RWPE2 (cell line): ENCODE data around the gene MRPL9.
"Not testable (repeated sequence)": the region's sequence is repeated elsewhere in the genome, so short reads cannot be mapped to it uniquely, and the experiment has no call there.

Experiments used
- ATAC-seq: fragments of 200-7000 bp; cut with Tn5 transposase; 3 replicates; pipeline ENCODE4 v1.9.1; 2021; ENCODE audit warnings: low read depth
- DNase-seq: peaks from one replicate; pipeline ENCODE4 v3.0.0-alpha.2; 2020; ENCODE audit warnings: low spot score
- H3K27ac ChIP-seq: fragments of 450-650 bp; 2 replicates; pipeline ENCODE4 v1.5.1; 2017; ENCODE audit warnings: mild to moderate bottlenecking; ENCODE audit not compliant: poor library complexity, severe bottlenecking
- H3K27me3 ChIP-seq: fragments of 250-450 bp; sonication (Bioruptor Pico); 2 replicates; pipeline ENCODE4 v1.5.1; 2021; ENCODE audit warnings: mild to moderate bottlenecking, moderate library complexity; ENCODE audit not compliant: insufficient read depth, poor library complexity, severe bottlenecking
- H3K36me3 ChIP-seq: fragments of 250-450 bp; sonication (Bioruptor Pico); 2 replicates; pipeline ENCODE4 v1.5.1; 2020; ENCODE audit warnings: low read depth, mild to moderate bottlenecking, moderate library complexity
- H3K4me1 ChIP-seq: fragments of 250-450 bp; sonication (Bioruptor Pico); 2 replicates; pipeline ENCODE4 v1.5.1; 2021; ENCODE audit warnings: mild to moderate bottlenecking, moderate library complexity; ENCODE audit not compliant: insufficient read depth, poor library complexity, severe bottlenecking
- H3K4me3 ChIP-seq: fragments of 250-450 bp; sonication (Bioruptor Pico); 2 replicates; pipeline ENCODE4 v1.5.1; 2021; ENCODE audit warnings: mild to moderate bottlenecking, moderate library complexity; ENCODE audit not compliant: severe bottlenecking
- H3K9me3 ChIP-seq: fragments of 250-450 bp; sonication (Bioruptor Pico); 2 replicates; pipeline ENCODE4 v1.5.1; 2021; ENCODE audit warnings: mild to moderate bottlenecking, moderate library complexity; ENCODE audit not compliant: severe bottlenecking
- CTCF ChIP-seq: fragments of 450-650 bp; IDR thresholded peaks from one replicate; pipeline ENCODE4 v1.5.1; 2017; ENCODE audit warnings: mild to moderate bottlenecking, moderate library complexity; ENCODE audit not compliant: poor library complexity, severe bottlenecking

MRPL9 gene

DNA sequence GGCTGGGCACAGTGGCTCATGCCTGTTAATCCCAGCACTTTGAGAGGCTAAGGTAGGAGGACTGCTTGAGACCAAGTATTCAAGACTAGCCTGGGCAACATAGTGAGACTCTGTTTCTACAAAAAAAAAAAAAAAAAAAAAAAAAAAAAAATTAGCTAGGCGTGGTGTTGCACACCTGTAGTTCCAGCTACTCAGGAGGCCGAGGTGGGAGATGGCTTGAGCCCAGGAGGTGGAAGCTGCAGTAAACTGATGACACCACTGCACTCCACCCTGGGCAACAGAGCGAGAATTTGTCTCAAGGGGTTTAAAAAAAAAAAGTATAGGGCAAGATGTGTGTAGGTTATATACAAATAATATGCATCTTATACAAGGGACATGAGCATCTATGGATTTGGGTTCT lies 24.4 kb upstream of the MRPL9 start:
- no peak overlapping the region for H3K4me3 ChIP-seq
- peaks cover 5% of the 10 kb centered on the region for H3K4me1 ChIP-seq
- H3K27me3 ChIP-seq: no peaks in the 10 kb centered on the region
- ATAC-seq (no peak), DNase-seq (no peak)
- no peak overlapping the region for H3K27ac ChIP-seq
- H3K36me3 ChIP-seq: peaks cover 6% of the 10 kb centered on the region; the same call in 1 of the 2 replicates
- no peaks in the 10 kb centered on the region for H3K9me3 ChIP-seq
- TF ChIP-seq CTCF: no peak

DNA sequence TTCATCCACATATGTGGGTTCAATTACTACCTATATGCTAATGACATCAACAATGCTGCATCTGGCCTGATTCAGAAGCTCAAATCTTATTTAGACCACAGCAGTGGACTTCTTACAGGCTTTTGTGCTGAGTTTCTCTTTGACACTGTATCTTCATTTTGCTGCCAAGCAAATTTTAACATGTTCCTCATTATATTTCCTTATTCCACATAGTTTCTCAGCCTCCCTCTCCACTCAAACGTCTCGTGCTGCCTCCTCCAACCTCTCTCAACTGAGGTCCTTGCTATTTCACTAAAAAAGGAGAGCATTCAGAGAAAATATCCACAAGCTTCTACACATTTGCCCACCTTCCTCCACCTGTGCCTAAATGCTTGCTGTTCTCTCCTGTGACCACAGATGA lies 20.5 kb upstream of the MRPL9 start:
- H3K4me1 ChIP-seq: no peaks in the 10 kb centered on the region
- H3K27ac ChIP-seq: no peak overlapping the region
- no peak for TF ChIP-seq CTCF
- H3K4me3 ChIP-seq: no peak overlapping the region
- H3K27me3 ChIP-seq: no peaks in the 10 kb centered on the region
- no peak for ATAC-seq
- peaks cover 24% of the 10 kb centered on the region for H3K36me3 ChIP-seq
- H3K9me3 ChIP-seq: no peaks in the 10 kb centered on the region
- no peak for DNase-seq

DNA sequence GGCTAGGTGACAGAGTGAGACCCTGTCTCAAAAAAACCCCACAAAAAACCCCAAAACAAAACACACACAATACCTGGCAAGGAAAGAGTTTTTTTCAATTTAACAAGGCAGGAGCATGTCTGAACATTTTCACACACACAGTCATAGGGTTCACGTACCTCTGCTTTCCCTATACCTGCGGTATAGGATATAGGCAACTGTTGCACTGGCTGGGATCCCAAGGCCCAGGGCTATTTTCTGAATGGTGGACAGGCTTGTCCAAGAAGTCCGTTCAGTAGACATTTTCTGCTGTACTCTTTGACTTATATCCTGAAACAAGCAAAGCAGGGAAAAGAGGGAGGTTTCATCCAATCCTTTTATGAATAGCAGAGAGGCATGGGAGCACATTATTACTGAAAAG lies 19.4 kb upstream of the MRPL9 start:
- no peak overlapping the region for H3K4me3 ChIP-seq
- no peak for DNase-seq
- H3K27me3 ChIP-seq: no peaks in the 10 kb centered on the region
- no peak overlapping the region for H3K27ac ChIP-seq
- no peaks in the 10 kb centered on the region for H3K9me3 ChIP-seq
- no peak for ATAC-seq
- H3K4me1 ChIP-seq: no peaks in the 10 kb centered on the region
- H3K36me3 ChIP-seq: peaks cover 32% of the 10 kb centered on the region
- no peak for TF ChIP-seq CTCF

GRCh38 chr1:151782026-151782425 lies 18.7 kb upstream of the MRPL9 start:
- not testable (repeated sequence) for DNase-seq, H3K4me3 ChIP-seq, H3K9me3 ChIP-seq, H3K4me1 ChIP-seq, H3K27ac ChIP-seq, H3K27me3 ChIP-seq, ATAC-seq
- peaks cover 37% of the 10 kb centered on the region for H3K36me3 ChIP-seq

DNA sequence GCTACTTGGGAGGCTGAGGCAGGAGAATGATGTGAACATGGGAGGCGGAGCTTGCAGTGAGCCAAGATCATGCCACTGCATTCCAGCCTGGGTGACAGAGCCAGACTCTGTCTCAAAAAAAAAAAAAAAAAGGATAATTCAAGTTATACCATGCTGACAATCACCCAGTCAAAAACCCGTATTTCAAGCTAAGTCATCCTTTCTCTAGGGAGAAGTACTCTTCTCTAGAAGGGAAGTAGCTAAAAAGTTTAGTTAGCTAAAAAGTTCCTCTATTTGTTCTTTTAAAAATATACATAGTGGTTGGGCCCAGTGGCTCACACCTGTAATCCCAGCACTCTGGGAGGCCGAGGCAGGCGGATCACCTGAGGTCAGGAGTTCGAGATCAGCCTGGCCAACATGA lies 17.4 kb upstream of the MRPL9 start:
- peaks cover 42% of the 10 kb centered on the region for H3K36me3 ChIP-seq
- DNase-seq, ATAC-seq, H3K4me3 ChIP-seq, H3K27me3 ChIP-seq, H3K4me1 ChIP-seq, H3K27ac ChIP-seq, H3K9me3 ChIP-seq: not testable (repeated sequence)

GRCh38 chr1:151779852-151780251 lies 16.6 kb upstream of the MRPL9 start:
- TF ChIP-seq CTCF: no peak
- DNase-seq: no peak

More at GRCh38 chr1:151779852-151780251, 16.6 kb upstream of the MRPL9 start:
- Histone ChIP-seq H3K9me3 (no peaks in the 10 kb centered on the region), H3K36me3 (peaks cover 44% of the 10 kb centered on the region), H3K27ac (no peak overlapping the region), H3K4me3 (no peak overlapping the region), H3K27me3 (no peaks in the 10 kb centered on the region), H3K4me1 (no peaks in the 10 kb centered on the region)
- no peak for ATAC-seq
